Activated naive CD8-positive, alpha-beta T cell treated with anti-CD3 and anti-CD28 coated beads, Interleukin-2, amount 50 U/mL, for 16 hours (primary cell): ENCODE measurements around the gene STXBP2.
"Not testable (repeated sequence)": the region's sequence is repeated elsewhere in the genome, so short reads cannot be mapped to it uniquely, and the experiment has no call there.

ENCODE experiments used
- DNase-seq: peaks from one replicate; pipeline ENCODE4 v3.0.0-alpha.2; 2020; ENCODE audit warnings: low read depth, low spot score

The STXBP2 gene

GRCh38 chr19:7632340-7633203, 4.3 kb upstream of the STXBP2 start:
- DNase-seq, result no peak

DNA sequence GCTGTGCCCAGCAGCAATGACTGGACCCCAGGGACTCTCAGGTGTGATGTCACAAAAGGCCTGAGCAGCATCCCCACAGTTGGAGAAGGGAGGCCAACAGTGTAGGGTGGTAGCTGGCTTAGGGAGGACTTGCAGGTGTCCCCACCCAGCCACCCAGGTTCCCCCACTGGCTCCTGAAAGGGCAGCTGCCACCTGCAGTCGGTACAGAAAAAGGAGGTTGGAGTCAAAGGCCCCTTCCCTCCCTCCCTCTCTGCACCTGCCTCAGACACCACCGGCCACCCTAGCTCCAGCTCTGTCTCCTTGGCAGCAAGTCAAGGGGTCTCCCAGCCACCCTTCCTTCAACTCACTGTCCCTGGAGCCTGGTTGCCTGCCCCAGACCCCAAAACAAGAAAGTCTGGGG, 3.2 kb upstream of the STXBP2 start, which contains the start of gene PCP2:
Gene PCP2, minus strand, starts transcription at position 22 of the 400 bp plus-strand sequence. CDS start 262 bp downstream, outside the sequence.
- DNase-seq, result no peak

DNA sequence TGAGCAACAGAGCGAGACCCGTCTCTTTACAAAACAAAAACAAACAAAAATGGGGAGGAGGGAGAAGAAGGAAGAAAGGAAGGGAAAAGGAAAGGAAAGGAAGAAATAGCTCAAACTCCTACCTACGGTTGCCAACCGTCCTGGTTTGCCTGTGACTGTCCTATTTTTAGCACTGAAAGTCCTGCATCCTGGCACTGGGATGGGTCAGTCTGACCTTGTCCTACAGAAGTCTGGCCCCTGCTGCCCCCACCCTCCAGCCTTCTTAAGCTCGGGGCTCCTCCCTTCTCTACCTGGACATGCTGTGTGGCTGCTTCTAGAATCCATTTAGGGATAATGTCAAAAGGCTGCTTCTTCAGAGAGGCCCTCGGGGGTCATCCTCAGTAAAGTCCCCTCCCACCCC, 1.2 kb upstream of the STXBP2 start:
- no peak for DNase-seq

DNA sequence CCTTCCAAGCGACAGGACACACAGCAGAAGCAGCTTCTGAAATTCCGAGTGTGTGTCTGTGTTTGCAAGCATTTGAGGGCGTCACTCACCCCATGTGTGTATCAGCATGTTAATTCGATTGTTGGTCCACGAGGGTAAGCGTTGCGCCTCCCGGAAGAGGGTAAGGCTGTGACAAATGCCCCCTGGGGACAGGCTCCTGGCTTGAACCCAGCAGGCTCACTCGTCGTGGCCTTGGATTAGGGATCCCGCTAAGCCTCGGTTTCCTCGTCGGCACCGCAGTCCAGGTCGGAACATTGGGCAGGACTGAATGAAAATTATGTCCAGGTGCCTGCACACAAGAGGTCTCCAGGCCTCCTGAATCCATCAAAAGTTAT, 606 bp upstream of the STXBP2 start:
- DNase-seq, result no peak

- DNase-seq, result no peak
Observed at GRCh38 chr19:7637374-7638256, 705 bp downstream of the STXBP2 start.

GRCh38 chr19:7638802-7639465, 2.0 kb downstream of the STXBP2 start:
- DNase-seq, result no peak

DNA sequence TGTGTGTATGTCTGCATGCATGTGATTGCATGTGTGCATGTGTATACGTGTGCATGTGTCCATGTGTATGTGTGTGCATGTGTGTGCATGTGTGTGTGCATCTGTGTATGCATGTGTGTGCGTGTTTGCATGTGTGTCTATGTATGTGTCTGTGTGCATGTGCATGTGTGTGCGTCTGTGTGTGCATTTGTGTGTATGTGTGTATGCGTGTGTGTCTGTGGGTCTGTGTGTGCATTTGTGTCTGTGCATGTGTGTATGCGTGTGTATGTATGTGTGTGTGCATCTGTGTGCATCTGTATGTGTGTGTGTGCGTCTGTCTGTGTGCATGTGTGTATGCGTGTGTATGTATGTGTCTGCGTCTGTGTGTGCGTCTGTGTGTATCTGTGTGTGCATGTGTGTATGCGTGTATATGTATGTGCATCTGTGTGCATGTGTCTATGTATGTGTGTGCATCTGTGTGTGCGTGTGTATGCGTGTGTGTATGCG, 3.0 kb downstream of the STXBP2 start:
- no peak for DNase-seq

DNA sequence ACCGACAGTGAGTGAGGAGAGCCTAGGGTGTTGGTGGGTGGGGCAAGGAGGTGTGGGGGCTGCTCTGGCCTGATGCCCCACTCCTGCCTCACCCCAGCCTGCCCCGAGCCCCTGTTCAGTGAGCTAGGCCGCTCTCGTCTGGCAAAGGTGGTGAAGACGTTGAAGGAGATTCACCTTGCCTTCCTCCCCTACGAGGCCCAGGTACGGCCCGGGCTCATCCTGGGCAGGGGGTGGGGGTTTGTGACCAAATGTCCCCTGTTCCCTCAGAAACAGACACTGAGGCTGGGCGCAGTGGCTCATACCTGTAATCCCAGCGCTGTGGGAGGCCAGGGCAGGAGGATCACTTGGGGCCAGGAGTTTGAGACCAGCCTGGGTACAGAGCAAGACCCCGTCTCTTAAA, 3.9 kb downstream of the STXBP2 start:
- no peak for DNase-seq

- no peak for DNase-seq
Observed at GRCh38 chr19:7641290-7642276, 4.7 kb downstream of the STXBP2 start.

DNA sequence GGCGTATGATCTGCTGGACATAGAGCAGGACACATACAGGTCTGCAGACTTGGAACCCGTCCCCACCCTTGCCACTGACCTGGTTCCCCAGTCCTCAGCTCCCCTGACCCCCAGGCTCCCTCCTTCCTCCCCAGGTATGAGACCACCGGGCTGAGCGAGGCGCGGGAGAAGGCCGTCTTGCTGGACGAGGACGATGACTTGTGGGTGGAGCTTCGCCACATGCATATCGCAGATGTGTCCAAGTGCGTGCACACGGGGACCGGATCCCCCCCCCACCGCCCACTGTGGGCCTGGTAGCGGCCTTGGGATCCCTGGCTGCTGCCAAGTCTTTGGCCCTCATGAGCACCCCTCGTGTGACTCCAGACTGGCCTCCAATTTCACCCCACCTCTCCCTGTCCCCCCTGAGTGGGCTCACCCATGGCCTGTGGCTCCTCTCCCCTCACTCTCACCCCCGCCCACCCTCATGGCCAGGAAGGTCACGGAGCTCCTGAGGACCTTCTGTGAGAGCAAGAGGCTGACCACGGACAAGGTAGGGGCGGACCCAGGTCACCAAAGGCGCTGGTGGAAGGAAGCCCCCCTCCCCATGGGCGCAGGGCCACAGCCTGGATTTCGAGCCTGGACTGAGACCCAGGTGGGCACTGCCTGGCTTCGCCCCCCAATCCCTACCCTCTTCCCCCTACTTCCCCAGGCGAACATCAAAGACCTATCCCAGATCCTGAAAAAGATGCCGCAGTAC, 5.6 kb downstream of the STXBP2 start:
- no peak for DNase-seq

DNA sequence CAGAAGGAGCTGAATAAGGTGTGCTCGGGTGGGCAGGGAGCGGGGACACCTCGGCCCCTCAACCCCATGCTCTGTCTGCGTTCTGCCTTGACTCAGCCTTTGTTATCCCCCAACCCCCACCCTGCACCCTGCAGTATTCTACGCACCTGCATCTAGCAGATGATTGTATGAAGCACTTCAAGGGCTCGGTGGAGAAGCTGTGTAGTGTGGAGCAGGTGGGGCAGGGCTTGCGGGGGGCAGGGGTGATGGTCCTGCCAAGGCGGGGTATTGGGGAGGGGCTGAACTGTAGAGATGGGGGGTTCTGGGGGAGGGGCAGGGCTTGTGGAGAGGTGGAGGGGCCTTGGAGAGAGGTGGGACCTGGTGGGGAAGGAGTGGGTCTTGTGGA, 6.1 kb downstream of the STXBP2 start:
- no peak for DNase-seq

DNA sequence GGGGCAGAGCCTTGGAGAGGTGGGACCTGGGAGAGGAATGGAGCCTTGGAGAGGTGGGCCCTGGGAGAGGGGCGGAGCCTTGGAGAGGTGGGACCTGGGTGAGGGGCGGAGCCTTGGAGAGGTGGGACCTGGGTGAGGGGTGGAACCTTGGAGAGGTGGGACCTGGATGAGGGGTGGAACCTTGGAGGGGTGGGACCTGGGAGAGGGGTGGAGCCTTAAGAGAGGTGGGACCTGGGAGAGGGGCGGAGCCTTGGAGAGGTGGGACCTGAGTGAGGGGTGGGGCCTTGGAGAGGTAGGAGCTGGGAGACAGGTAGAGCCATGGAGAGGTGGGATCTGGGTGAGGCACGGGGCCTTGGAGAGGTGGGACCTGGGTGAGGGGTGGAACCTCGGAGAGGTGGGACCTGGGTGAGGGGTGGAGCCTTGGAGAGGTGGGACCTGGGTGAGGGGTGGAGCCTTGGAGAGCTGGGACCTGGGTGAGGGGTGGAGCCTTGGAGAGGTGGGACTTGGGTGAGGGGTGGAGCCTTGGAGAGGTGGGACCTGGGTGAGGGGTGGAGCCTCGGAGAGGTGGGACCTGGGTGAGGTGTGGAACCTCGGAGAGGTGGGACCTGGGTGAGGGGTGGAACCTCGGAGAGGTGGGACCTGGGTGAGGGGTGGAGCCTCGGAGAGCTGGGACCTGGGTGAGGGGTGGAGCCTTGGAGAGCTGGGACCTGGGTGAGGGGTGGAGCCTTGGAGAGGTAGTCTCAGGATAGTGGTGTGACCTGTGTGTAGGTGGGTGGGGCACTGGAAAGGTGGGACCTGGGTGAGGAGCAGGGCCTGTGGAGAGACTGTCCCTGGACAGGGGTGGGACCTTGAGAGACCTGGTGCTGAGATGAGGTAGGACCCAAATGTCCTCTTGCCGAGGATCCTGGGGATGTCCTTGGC, 7.0 kb downstream of the STXBP2 start:
- DNase-seq, result not testable (repeated sequence)

DNA sequence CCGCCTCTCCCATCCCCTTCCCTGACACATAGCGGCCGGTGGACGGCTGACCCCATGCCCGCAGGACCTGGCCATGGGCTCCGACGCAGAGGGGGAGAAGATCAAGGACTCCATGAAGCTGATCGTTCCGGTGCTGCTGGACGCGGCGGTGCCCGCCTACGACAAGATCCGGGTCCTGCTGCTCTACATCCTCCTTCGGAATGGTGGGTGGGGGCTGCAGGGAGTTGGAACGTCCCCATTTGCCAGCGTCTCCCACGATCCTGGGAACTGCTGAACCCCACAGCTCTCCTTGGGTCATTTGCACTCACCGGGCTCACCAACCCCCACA, 7.6 kb downstream of the STXBP2 start:
- no peak for DNase-seq

GRCh38 chr19:7645163-7645562, 8.3 kb downstream of the STXBP2 start:
- no peak for DNase-seq

- DNase-seq, result no peak
Observed at GRCh38 chr19:7645656-7646425, 8.9 kb downstream of the STXBP2 start.

DNA sequence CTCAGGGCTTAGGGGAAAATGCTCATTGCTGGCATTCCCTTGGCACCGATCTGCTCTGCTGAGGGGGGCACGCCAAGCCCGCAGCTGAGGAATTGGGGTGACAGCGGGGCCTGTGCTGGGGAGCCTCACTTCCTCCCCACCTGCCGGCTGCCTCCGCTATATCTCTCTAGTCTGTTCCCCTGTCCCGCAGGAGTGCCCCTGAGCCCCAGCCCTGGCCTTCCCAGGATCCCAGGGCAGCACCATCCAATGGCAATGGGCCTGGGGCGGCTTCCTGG, 9.5 kb downstream of the STXBP2 start:
- no peak for DNase-seq

DNA sequence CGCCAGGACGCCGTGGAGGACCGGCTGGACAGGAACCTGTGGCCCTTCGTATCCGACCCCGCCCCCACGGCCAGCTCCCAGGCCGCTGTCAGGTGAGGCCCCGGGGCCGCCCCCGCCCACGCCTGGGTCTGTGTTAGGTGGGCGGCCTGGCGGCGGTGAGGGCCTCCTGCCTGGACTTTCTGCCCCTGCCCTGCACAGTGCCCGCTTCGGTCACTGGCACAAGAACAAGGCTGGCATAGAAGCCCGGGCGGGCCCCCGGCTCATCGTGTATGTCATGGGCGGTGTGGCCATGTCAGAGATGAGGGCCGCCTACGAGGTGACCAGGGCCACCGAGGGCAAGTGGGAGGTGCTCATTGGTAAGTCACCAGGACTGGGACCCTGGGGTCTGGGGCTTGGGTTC, 10.2 kb downstream of the STXBP2 start:
- no peak for DNase-seq

- no peak for DNase-seq
Observed at GRCh38 chr19:7648265-7649014, 11.5 kb downstream of the STXBP2 start.
